ENCODE results near the gene ELN.

- TF ChIP-seq SUZ12 (IDR thresholded peaks at IDR 0.05), result no peak
- no peak for TF ChIP-seq HDGF (IDR thresholded peaks at IDR 0.05; ENCODE audit: borderline replicate concordance)
- TF ChIP-seq FOXK2 (IDR thresholded peaks at IDR 0.05), result no peak
- TF ChIP-seq FOXM1 (IDR thresholded peaks at IDR 0.05; ENCODE audit: borderline replicate concordance), result no peak
- TF ChIP-seq ARNT (IDR thresholded peaks at IDR 0.05), result no peak
- no peak for TF ChIP-seq TARDBP (IDR thresholded peaks at IDR 0.05)
- TF ChIP-seq FOXA1 (IDR thresholded peaks at IDR 0.05), result no peak
- TF ChIP-seq BHLHE40 (IDR thresholded peaks at IDR 0.05; ENCODE audit: borderline replicate concordance), result no peak
- TF ChIP-seq L3MBTL2 (conservative IDR thresholded peaks at IDR 0.05), result no peak
- TF ChIP-seq NFRKB (IDR thresholded peaks at IDR 0.05), result no peak
Observed at GRCh38 chr7:74020390-74020789, 7.6 kb upstream of the ELN start.
